Measurements from ENCODE around the gene RNF113B.

The RNF113B gene

DNA sequence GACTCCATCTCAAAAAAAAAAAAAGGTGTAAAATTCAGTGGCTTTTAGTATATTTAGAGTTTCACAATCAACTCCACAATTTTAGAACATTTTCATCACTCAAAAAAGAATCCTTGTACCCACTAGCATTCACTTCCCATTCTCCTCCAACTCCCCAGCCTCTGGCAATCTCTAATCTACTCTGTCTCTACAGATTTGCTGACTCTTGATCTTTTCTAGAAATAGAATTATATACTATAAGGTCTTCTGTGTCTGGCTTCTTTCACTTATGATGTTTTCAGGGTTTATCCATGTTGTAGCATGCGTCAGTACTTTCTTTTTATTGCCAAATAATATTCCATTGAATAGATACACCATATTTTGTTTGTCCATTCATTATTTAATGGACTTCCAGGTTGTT lies 42.2 kb downstream of the RNF113B start:
- DNase-seq, result no peak

GRCh38 chr13:98133946-98134345 lies 43.1 kb downstream of the RNF113B start:
- DNase-seq, result no peak

DNA sequence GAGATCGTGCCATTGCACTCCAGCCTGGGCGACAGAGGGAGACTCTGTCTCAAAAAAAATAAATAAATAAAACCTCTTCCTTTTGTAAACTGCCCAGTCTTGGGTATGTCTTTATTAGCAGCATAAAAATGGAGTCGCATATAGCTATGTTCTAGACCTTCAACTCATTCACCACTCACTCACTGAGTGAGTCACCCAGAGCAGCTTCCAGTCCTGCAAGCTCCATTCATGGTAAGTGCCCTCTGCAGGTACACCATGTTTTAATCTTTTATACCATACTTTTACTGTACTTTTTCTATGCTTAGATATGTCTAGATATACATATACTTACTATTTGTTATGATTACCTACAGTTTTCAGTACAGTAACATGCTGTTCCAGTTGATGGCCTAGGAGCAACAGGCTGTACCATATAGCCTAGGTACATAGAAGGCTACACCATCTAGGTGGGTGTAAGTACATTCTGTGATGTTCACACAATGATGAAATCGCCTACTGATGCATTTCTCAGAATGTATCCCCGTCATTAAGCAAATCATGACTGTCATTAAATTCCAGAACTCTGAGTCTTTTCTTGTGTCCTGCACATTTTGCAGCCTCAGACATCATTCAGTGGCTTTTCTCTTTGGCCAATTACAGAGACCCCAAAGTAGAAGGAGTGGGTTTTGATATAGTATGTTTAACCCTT lies 47.9 kb downstream of the RNF113B start:
- DNase-seq, result no peak
